GM12864 (cell line): ENCODE measurements around the gene NUSAP1.
"Not testable (repeated sequence)": the region's sequence is repeated elsewhere in the genome, so short reads cannot be mapped to it uniquely, and the experiment has no call there.

ENCODE experiments used
- DNase-seq: peaks from one replicate; pipeline ENCODE4 v3.0.0-alpha.2; 2011; ENCODE audit warnings: low read depth
- H3K4me3 ChIP-seq: 2 replicates; pipeline ENCODE4 v1.5.1; 2011; ENCODE audit warnings: mild to moderate bottlenecking, low read depth, low read length, control low read depth
- TF ChIP-seq, protein P1 (sequence below): IDR thresholded peaks from 2 replicates; pipeline ENCODE4 v1.5.1; 2011; ENCODE audit warnings: low read depth, mild to moderate bottlenecking, moderate library complexity, low read length, control low read depth, inconsistent platforms; ENCODE audit errors: missing control alignments

Gene NUSAP1

GRCh38 chr15:41332194-41333025 lies at the start of gene NUSAP1, which contains the start of gene OIP5:
NUSAP1 (plus strand) TSS chr15:41332881; CDS start chr15:41332958, 77 bp downstream.
OIP5 (minus strand) TSS chr15:41332591; CDS start chr15:41332561, 30 bp downstream.
- peak within 1 kb of the TSS; percentile 93 for H3K4me3 ChIP-seq
- TF ChIP-seq, protein P1, sequence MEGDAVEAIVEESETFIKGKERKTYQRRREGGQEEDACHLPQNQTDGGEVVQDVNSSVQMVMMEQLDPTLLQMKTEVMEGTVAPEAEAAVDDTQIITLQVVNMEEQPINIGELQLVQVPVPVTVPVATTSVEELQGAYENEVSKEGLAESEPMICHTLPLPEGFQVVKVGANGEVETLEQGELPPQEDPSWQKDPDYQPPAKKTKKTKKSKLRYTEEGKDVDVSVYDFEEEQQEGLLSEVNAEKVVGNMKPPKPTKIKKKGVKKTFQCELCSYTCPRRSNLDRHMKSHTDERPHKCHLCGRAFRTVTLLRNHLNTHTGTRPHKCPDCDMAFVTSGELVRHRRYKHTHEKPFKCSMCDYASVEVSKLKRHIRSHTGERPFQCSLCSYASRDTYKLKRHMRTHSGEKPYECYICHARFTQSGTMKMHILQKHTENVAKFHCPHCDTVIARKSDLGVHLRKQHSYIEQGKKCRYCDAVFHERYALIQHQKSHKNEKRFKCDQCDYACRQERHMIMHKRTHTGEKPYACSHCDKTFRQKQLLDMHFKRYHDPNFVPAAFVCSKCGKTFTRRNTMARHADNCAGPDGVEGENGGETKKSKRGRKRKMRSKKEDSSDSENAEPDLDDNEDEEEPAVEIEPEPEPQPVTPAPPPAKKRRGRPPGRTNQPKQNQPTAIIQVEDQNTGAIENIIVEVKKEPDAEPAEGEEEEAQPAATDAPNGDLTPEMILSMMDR, result peak; percentile 3
- peak; percentile 99 for DNase-seq

DNA sequence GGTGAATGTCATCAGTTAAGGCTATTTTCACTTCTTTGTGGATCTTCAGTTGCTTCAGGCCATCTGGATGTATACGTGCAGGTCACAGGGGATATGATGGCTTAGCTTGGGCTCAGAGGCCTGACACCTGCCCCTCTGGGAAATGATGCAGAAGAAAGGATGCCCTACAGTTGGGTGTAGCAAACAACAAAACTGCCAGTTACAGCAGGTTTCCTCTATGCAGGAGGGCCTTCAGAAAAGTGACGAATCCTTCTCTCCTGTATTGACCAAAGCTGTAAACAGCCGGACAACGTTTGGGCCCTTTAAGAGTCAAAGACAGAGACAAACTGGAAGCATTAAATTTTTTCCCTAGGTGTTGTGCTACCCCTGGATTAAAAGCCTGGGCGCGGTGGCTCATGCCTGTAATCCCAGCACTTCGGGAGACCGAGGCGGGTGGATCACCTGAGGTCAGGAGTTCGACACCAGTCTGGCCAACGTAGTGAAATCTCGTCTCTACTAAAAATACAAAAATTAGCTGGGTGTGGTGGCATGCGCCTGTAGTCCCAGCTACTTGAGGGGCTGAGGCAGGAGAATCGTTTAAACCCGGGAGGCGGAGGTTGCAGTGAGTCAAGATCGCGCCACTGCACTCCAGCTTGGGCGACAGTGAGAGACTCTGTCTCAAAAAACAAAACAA lies 49.6 kb upstream of the NUSAP1 start:
- DNase-seq, result not testable (repeated sequence)
- H3K4me3 ChIP-seq, result peak overlapping the region; percentile 100

GRCh38 chr15:41283653-41284426 lies 48.8 kb upstream of the NUSAP1 start:
- DNase-seq, result peak; percentile 99
- H3K4me3 ChIP-seq, result peak overlapping the region; percentile 100
- TF ChIP-seq, protein P1, result no peak

- peak overlapping the region; percentile 100 for H3K4me3 ChIP-seq
- DNase-seq, result no peak
Observed at GRCh38 chr15:41284427-41285177, 48.1 kb upstream of the NUSAP1 start.

GRCh38 chr15:41285285-41285684 lies 47.4 kb upstream of the NUSAP1 start:
- peak overlapping the region; percentile 100 for H3K4me3 ChIP-seq
- no peak for DNase-seq
- TF ChIP-seq, protein P1, result no peak

More at GRCh38 chr15:41284427-41285177, 48.1 kb upstream of the NUSAP1 start:
- TF ChIP-seq, protein P1, result no peak

DNA sequence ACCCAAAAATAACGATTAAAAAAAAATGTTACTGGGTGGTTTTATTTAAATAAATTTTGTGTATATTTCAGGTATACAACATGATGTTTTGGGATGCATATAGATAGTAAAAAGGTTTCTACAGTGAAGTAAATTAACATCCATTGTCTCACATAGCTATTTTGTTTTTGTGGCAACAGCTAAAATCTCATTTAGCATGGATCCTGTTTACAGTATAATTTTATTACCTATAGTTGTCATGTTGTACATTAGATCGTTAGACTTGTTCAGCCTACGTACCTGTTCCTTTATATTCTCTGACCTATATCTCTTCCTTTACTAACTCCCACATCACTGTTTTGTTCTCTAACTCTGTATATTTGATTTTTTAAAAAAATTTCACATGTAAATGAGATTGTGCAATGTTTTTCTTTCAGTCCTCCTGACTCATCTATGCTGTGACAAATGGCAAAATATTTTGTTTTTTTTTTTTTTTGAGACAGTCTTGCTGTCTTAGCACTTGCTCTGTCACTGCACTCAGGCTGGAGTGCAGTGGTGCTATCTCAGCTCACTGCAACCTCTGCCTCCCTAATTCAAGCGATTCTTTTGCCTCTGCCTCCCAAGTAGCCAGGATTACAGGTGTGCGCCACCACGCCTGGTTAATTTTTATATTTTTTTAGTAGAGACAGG lies 45.9 kb upstream of the NUSAP1 start:
- DNase-seq, result no peak
- no peak overlapping the region for H3K4me3 ChIP-seq
- TF ChIP-seq, protein P1, result no peak
